Vagina (tissue), 2 donors: ENCODE data around the gene DENND2D. TPM values are rescaled to one million over a fixed set of nuclear protein-coding genes. Genes with fewer than 3 reads are reported as not detected.
A peak's percentile ranks its signal among the peaks of the same experiment; 100 is the strongest.

ENCODE experiments used
- DNase-seq, 2 donors: peaks; one replicate each; pipeline ENCODE4 v3.0.0-alpha.2; 2017; ENCODE audit errors: extremely low spot score in 2 of 2
- H3K27ac ChIP-seq: fragments of 200-600 bp; sonication (generic); one replicate; pipeline ENCODE4 v1.5.1; 2019
- H3K27me3 ChIP-seq: fragments of 200-600 bp; sonication (generic); one replicate; pipeline ENCODE4 v1.5.1; 2019
- H3K36me3 ChIP-seq, 2 donors: fragments of 200-600 bp; sonication (generic); one replicate each; pipeline ENCODE4 v1.5.1; 2017 to 2019
- H3K4me1 ChIP-seq: fragments of 200-600 bp; sonication (generic); one replicate; pipeline ENCODE4 v1.5.1; 2019
- H3K4me3 ChIP-seq, 2 donors: fragments of 200-600 bp; sonication (generic); 1 replicate in 1 of 2; 2 replicates in 1 of 2; pipeline ENCODE4 v1.5.1; 2016 to 2019
- H3K9me3 ChIP-seq: fragments of 200-600 bp; sonication (generic); one replicate; pipeline ENCODE4 v1.5.1; 2019
- POLR2A ChIP-seq, 2 donors: fragments of 450-650 bp; IDR thresholded peaks; one replicate each; pipeline ENCODE4 v1.6.1; 2017; ENCODE audit warnings: antibody characterized with exemption in 2 of 2, mild to moderate bottlenecking in 2 of 2, moderate library complexity in 2 of 2
- POLR2AphosphoS5 ChIP-seq, 2 donors: sonication (generic); formaldehyde crosslinking; IDR thresholded peaks; one replicate each; pipeline ENCODE4 v1.9.0; 2017; ENCODE audit warnings: antibody characterized with exemption in 2 of 2, mild to moderate bottlenecking in 2 of 2, low read depth in 1 of 2; ENCODE audit not compliant: insufficient read depth in 1 of 2
- intact Hi-C: fragments of 100-400 bp; cut with DNase I; formaldehyde crosslinking; loops from one replicate; pipeline ENCODE4 v1.15.1; 2023
- total RNA-seq: library from RNA; depleted of rRNA; stranded (reverse); fragments of >200 nt; gene quantifications from one replicate; pipeline ENCODE4 v1.2.3, GENCODE V29; 2016
- TF ChIP-seq, protein P1 (sequence below), 3 experiments: fragments of 450-650 bp in 2 of 3; fragments of 200-600 bp in 1 of 3; sonication (generic) in 1 of 3; IDR thresholded peaks; one replicate each; pipeline ENCODE4 v1.5.1; 2017 to 2019; ENCODE audit warnings: antibody characterized with exemption in 3 of 3, mild to moderate bottlenecking in 2 of 3, moderate library complexity in 2 of 3

The DENND2D gene
- total RNA-seq, 1 donor from 2014 or later: 25.5 TPM

DNA sequence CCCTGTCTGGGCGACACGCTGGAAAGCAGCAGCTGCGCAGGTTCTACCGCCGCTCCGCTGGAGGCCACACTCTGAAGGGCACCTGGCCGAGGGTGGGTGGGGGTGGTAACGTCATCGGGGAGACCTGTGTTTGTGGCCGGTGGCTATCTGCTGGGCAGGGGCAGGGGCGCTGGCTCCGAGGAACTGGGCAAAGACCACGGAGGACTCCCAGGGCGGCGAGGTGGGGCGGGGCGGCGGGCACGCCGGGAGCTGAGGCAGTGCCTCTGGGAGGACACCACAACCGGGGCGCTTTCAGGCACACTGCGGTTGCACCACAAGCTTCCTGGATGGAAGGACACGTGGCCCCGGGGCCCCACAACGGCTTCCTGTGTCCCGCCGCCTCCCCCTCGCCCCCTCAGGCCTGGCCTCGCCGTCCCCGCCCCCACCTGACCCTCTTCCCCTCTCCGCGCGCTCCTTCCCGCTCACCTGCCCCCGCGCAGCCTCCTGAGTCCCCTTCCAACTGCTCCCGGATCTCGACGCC lies 3.3 kb upstream of the DENND2D start:
- peak overlapping the region; percentile 78 for H3K27ac ChIP-seq
- no peak for DNase-seq
- intact Hi-C loops: no loop called here
- TF ChIP-seq, protein P1, sequence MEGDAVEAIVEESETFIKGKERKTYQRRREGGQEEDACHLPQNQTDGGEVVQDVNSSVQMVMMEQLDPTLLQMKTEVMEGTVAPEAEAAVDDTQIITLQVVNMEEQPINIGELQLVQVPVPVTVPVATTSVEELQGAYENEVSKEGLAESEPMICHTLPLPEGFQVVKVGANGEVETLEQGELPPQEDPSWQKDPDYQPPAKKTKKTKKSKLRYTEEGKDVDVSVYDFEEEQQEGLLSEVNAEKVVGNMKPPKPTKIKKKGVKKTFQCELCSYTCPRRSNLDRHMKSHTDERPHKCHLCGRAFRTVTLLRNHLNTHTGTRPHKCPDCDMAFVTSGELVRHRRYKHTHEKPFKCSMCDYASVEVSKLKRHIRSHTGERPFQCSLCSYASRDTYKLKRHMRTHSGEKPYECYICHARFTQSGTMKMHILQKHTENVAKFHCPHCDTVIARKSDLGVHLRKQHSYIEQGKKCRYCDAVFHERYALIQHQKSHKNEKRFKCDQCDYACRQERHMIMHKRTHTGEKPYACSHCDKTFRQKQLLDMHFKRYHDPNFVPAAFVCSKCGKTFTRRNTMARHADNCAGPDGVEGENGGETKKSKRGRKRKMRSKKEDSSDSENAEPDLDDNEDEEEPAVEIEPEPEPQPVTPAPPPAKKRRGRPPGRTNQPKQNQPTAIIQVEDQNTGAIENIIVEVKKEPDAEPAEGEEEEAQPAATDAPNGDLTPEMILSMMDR (IDR thresholded peaks at IDR 0.05): no peak
- TF ChIP-seq POLR2AphosphoS5 (IDR thresholded peaks at IDR 0.05; ENCODE audit: insufficient read depth in 1 of 2, low read depth in 1 of 2) (no peak), POLR2A (IDR thresholded peaks at IDR 0.05) (no peak)
- no peaks in the 10 kb centered on the region for H3K9me3 ChIP-seq
- peaks cover 37% of the 10 kb centered on the region for H3K4me1 ChIP-seq
- peak overlapping the region; percentile 70 to 77 for H3K4me3 ChIP-seq
- H3K27me3 ChIP-seq: no peaks in the 10 kb centered on the region
- H3K36me3 ChIP-seq: no peaks in the 10 kb centered on the region

DNA sequence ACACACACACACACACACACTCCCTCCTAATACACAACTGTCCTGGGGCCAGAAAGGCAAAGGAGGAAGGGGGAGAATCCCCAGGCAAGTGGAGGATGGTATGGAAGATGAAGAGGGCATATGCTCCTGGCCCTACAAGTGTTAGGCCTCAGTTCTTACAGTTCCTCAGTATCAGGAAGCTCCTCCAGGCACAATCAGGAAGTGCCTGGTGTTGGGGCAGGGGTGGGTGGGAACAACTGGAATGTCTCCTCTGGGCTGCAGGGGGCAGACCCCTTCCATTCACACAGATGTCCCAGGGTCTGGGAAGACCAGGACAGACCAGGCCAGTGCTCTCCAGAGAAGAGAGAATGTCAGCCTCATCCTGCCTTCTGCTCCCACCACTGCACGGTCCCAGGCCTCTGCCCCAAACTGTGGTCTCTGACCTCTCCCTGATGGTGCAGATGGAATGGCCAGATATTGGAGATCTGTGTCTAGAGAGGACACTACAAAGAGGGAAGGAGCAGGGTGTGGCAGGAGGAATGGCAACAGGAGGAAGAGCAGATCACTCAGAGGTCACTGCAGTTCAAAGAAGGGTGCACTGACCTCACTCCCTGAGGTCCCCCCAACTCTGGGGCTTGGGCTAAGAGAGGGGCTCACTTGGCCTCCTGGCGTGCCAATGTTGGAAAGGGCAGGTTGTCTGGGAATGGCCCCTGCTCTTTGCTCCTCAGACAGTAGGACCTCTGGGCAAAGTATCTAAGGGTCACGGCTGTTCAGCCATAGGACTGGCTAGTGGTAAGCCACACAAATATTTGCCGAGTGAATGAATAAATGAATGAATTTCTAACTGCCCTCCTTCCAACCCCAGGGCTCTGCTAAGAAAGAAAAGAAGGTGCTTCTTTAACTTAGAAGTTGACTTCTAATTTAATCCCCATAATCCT lies 2.5 kb upstream of the DENND2D start:
- intact Hi-C loops: no loop called here
- DNase-seq: no peak
- TF ChIP-seq, protein P1 (IDR thresholded peaks at IDR 0.05): no peak
- no peak for TF ChIP-seq POLR2A (IDR thresholded peaks at IDR 0.05)
- no peak for TF ChIP-seq POLR2AphosphoS5 (IDR thresholded peaks at IDR 0.05; ENCODE audit: insufficient read depth in 1 of 2, low read depth in 1 of 2)
- H3K4me3 ChIP-seq: peak overlapping the region; percentile 70 to 77
- H3K36me3 ChIP-seq: no peaks in the 10 kb centered on the region
- no peaks in the 10 kb centered on the region for H3K9me3 ChIP-seq
- H3K27ac ChIP-seq: peak overlapping the region; percentile 78
- peaks cover 37% of the 10 kb centered on the region for H3K4me1 ChIP-seq
- H3K27me3 ChIP-seq: no peaks in the 10 kb centered on the region

DNA sequence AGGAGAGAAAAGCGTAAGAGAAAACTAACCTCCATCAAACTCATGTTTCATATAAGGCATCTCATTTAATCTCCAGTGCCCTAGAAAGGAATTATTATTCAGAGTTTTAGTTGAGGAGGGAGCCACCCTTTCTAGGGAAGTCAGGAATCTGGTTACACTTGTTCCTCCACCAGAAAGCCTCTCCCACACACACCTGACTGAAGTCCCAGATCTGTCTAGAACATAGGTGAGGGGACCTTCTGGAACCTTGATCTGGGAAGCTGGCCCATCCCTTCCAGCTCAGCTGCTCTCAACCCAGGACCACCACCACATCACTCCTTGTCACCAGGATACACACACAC lies 1.9 kb upstream of the DENND2D start:
- DNase-seq: no peak

DNA sequence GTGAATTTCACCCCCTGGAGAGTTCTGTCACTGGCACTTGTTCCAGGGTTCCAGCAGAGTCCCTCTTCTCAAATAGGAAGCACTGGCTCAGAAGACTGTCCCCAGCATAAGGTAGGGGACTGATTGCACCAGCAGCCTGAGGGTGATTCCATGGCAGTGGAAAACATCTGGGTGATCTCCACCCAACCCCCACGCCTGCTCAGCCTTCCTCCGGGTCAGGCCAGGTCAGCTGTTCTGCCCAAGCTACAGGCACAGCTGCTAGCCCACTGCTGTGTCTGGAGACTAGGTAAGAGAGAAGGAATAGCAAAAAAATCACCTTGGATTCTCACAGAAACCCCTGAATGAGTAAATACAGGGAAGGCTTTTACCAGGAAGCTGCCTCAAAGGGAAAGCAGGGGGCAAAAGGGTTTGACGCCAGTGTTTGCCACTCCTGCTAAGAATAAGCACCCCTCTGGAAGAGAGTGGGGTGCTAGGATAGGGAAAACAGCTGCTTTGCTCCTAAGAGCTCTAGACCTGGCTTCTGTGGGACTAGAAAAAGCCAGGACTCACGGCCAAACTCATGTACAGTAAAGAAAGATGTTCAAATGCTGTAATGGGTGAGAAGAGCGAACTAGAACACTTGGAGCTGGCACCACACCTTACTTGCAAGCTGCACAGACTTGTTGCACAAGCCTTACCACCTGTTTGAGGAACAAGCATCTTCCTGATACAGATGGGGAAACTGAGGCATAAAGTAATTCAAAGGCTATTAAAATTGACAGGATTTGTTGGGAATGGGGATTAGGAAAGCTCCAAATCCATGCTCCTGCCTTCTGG lies 1.0 kb upstream of the DENND2D start:
- H3K27me3 ChIP-seq: no peaks in the 10 kb centered on the region
- no peaks in the 10 kb centered on the region for H3K36me3 ChIP-seq
- H3K27ac ChIP-seq: peak overlapping the region; percentile 78
- H3K9me3 ChIP-seq: no peaks in the 10 kb centered on the region
- intact Hi-C loops: no loop called here
- peaks cover 37% of the 10 kb centered on the region for H3K4me1 ChIP-seq
- TF ChIP-seq, protein P1 (IDR thresholded peaks at IDR 0.05): no peak
- TF ChIP-seq POLR2A (IDR thresholded peaks at IDR 0.05): no peak
- no peak for TF ChIP-seq POLR2AphosphoS5 (IDR thresholded peaks at IDR 0.05; ENCODE audit: insufficient read depth in 1 of 2, low read depth in 1 of 2)
- no peak overlapping the region for H3K4me3 ChIP-seq
- no peak for DNase-seq

More for the DNA sequence above, 1.9 kb upstream of the DENND2D start:
- Histone ChIP-seq H3K27me3 (no peaks in the 10 kb centered on the region), H3K4me3 (no peak overlapping the region), H3K9me3 (no peaks in the 10 kb centered on the region), H3K27ac (peak overlapping the region; percentile 78), H3K36me3 (no peaks in the 10 kb centered on the region), H3K4me1 (peaks cover 37% of the 10 kb centered on the region)
- TF ChIP-seq, protein P1 (IDR thresholded peaks at IDR 0.05): no peak
- TF ChIP-seq POLR2AphosphoS5 (IDR thresholded peaks at IDR 0.05; ENCODE audit: insufficient read depth in 1 of 2, low read depth in 1 of 2) (peak in 1 of 2 donors; percentile 60), POLR2A (IDR thresholded peaks at IDR 0.05) (no peak)
- intact Hi-C loops: no loop called here
